Loucy (cell line): ENCODE results near the gene LAMB1.
A peak's percentile ranks its signal among the peaks of the same experiment; 100 is the strongest.
"Not testable (repeated sequence)": the region's sequence is repeated elsewhere in the genome, so short reads cannot be mapped to it uniquely, and the experiment has no call there.

Source experiments
- H2AFZ ChIP-seq: fragments of 200-600 bp; sonication (generic); 2 replicates; pipeline ENCODE4 v1.6.0; 2016; ENCODE audit warnings: antibody characterized with exemption, mild to moderate bottlenecking, low read length, moderate library complexity
- H3F3A ChIP-seq: fragments of 200-600 bp; 2 replicates; pipeline ENCODE4 v1.6.0; 2016; ENCODE audit warnings: antibody characterized with exemption, low read depth, mild to moderate bottlenecking
- H3K27me3 ChIP-seq: fragments of 200-600 bp; sonication (generic); 2 replicates; pipeline ENCODE4 v1.6.1; 2014; ENCODE audit warnings: low read length, mild to moderate bottlenecking; ENCODE audit not compliant: insufficient read depth, poor library complexity, severe bottlenecking
- H3K36me3 ChIP-seq: fragments of 200-600 bp; sonication (generic); 2 replicates; pipeline ENCODE4 v1.6.1; 2016; ENCODE audit warnings: low read length; ENCODE audit not compliant: insufficient read depth
- H3K4me1 ChIP-seq: fragments of 200-600 bp; sonication (generic); 2 replicates; pipeline ENCODE4 v1.5.1; 2014; ENCODE audit warnings: low read length, mild to moderate bottlenecking; ENCODE audit not compliant: insufficient read depth, poor library complexity, severe bottlenecking
- H3K4me2 ChIP-seq: fragments of 200-600 bp; sonication (generic); 2 replicates; pipeline ENCODE4 v1.6.0; 2014; ENCODE audit warnings: antibody characterized with exemption, low read length, low read depth, mild to moderate bottlenecking; ENCODE audit not compliant: poor library complexity, severe bottlenecking
- H3K4me3 ChIP-seq: fragments of 200-600 bp; sonication (generic); 2 replicates; pipeline ENCODE4 v1.5.1; 2014; ENCODE audit warnings: low read length, mild to moderate bottlenecking, mixed read lengths; ENCODE audit not compliant: poor library complexity, severe bottlenecking
- H3K79me2 ChIP-seq: fragments of 200-600 bp; sonication (generic); 2 replicates; pipeline ENCODE4 v1.6.1; 2014; ENCODE audit warnings: low read length; ENCODE audit not compliant: insufficient read depth
- H3K9ac ChIP-seq: fragments of 200-600 bp; sonication (generic); 2 replicates; pipeline ENCODE4 v1.6.0; 2014; ENCODE audit warnings: mild to moderate bottlenecking, low read depth, low read length, moderate library complexity; ENCODE audit not compliant: poor library complexity, severe bottlenecking
- H3K9me2 ChIP-seq: fragments of 200-600 bp; sonication (generic); replicated peaks from 2 replicates; pipeline ENCODE4 v1.6.1; 2016; ENCODE audit warnings: low read depth, low read length, mixed read lengths
- H3K9me3 ChIP-seq: fragments of 200-600 bp; sonication (generic); 2 replicates; pipeline ENCODE4 v1.6.1; 2014; ENCODE audit warnings: mild to moderate bottlenecking, antibody characterized with exemption, low read length, low read depth; ENCODE audit not compliant: insufficient read depth
- H4K20me1 ChIP-seq: fragments of 200-600 bp; sonication (generic); 2 replicates; pipeline ENCODE4 v1.6.0; 2014; ENCODE audit warnings: antibody characterized with exemption, low read length, mild to moderate bottlenecking; ENCODE audit not compliant: insufficient read depth, poor library complexity, severe bottlenecking
- EZH2phosphoT487 ChIP-seq: fragments of 200-600 bp; IDR thresholded peaks from 2 replicates; pipeline ENCODE4 v1.6.1; 2018; ENCODE audit warnings: antibody characterized with exemption, mild to moderate bottlenecking, moderate library complexity, borderline replicate concordance
- TF ChIP-seq, protein P1 (sequence below): fragments of 200-600 bp; sonication (generic); conservative IDR thresholded peaks from 2 replicates; pipeline ENCODE4 v1.5.1; 2014; ENCODE audit warnings: mild to moderate bottlenecking, antibody characterized with exemption, low read length

Gene LAMB1

DNA sequence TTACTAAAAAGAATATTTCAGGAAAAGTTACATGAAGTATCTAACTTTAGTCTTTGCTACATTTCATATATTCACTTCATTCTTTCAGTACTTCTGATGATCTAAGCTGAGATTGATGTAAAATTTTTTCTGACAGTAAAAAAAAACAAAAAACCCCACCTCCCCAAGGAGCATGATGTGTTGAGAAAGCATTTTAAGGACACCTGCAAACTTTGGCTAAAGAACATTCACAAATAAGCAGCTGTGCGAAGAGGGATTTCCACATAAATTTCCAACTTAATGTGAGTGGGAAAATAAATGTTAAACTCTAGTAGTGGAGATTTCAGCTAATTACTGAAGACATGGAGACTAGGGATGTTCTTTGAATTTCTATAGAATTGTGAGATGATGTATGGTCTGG, 76.5 kb downstream of the LAMB1 start:
- H3K4me1 ChIP-seq = peaks cover 13% of the 10 kb centered on the region
- H3K36me3 ChIP-seq = no peaks in the 10 kb centered on the region; the same call in 1 of the 2 replicates
- no peak overlapping the region for H3K4me2 ChIP-seq
- H3K9me2 ChIP-seq = no peaks in the 10 kb centered on the region
- peaks cover 5% of the 10 kb centered on the region for H4K20me1 ChIP-seq
- no peak for TF ChIP-seq EZH2phosphoT487
- TF ChIP-seq, protein P1, sequence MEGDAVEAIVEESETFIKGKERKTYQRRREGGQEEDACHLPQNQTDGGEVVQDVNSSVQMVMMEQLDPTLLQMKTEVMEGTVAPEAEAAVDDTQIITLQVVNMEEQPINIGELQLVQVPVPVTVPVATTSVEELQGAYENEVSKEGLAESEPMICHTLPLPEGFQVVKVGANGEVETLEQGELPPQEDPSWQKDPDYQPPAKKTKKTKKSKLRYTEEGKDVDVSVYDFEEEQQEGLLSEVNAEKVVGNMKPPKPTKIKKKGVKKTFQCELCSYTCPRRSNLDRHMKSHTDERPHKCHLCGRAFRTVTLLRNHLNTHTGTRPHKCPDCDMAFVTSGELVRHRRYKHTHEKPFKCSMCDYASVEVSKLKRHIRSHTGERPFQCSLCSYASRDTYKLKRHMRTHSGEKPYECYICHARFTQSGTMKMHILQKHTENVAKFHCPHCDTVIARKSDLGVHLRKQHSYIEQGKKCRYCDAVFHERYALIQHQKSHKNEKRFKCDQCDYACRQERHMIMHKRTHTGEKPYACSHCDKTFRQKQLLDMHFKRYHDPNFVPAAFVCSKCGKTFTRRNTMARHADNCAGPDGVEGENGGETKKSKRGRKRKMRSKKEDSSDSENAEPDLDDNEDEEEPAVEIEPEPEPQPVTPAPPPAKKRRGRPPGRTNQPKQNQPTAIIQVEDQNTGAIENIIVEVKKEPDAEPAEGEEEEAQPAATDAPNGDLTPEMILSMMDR = no peak
- H3K4me3 ChIP-seq = no peak overlapping the region
- H3K79me2 ChIP-seq = no peaks in the 10 kb centered on the region
- H3K9ac ChIP-seq = no peak overlapping the region
- no peaks in the 10 kb centered on the region for H3K27me3 ChIP-seq
- H3F3A ChIP-seq = peaks cover 3% of the 10 kb centered on the region; the same call in 1 of the 2 replicates
- no peak overlapping the region for H2AFZ ChIP-seq
- H3K9me3 ChIP-seq = no peaks in the 10 kb centered on the region

DNA sequence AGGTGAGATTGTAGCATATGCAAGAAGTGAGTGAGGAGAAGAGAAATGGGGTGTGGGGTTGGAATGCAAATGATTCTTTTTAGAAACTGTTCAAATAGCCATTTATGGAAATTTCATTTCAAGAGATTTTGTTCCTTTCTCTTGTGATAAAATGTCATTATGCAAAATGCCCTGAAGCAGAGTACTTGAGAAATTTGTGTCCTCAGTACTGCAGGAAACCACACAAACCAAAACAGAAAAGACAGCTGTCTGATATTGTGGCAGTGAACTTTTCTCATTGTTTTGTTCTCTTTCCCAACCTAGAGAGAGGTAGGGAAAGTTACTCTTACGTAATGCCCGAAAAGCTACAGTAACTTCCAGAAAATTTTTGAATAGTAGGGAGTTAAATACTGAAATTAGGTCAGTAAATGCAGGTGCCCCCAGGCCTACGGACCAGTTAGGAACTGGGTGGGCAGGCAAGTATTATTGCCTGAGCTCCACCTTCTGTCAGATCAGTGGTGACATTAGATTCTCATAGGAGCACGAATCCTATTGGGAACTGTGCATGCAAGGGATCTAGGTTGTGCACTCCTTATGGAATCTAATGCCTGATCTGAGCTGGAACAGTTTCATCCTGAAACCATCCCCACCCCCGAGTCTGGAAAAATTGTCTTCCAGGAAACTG, 78.0 kb downstream of the LAMB1 start:
- no peaks in the 10 kb centered on the region for H3K79me2 ChIP-seq
- peaks cover 5% of the 10 kb centered on the region for H4K20me1 ChIP-seq
- H3K4me2 ChIP-seq = peak overlapping the region; percentile 25
- no peak overlapping the region for H3K9ac ChIP-seq
- peaks cover 24% of the 10 kb centered on the region for H3K4me1 ChIP-seq
- H2AFZ ChIP-seq = no peak overlapping the region
- H3K36me3 ChIP-seq = peaks cover 12% of the 10 kb centered on the region; the same call in 1 of the 2 replicates
- no peaks in the 10 kb centered on the region for H3K9me3 ChIP-seq
- H3F3A ChIP-seq = peaks cover 3% of the 10 kb centered on the region; the same call in 1 of the 2 replicates
- no peak overlapping the region for H3K4me3 ChIP-seq
- TF ChIP-seq EZH2phosphoT487 = no peak
- TF ChIP-seq, protein P1 = no peak
- H3K27me3 ChIP-seq = no peaks in the 10 kb centered on the region
- H3K9me2 ChIP-seq = no peaks in the 10 kb centered on the region

DNA sequence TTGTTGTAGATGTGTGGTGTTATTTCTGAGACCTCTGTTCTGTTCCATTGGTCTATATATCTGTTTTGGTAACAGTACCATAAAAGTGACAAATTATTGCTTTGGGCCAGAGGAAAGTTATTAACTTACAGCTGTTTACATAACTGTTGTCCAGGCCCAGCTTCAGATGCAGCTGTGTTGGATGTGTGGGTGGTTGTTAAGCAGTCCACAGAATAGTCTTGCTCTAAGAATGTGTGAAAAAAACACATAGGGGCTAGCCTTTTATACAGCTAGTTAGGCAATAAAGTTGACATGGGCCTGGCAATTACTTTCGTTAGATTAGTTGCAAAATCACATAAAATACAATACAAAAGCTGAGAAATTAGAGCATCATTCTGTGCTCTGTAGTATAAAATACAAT, 80.1 kb downstream of the LAMB1 start:
- Histone ChIP-seq H3K4me3 (no peak overlapping the region), H3K9me3 (no peaks in the 10 kb centered on the region), H3K4me2 (no peak overlapping the region), H3F3A (peaks cover 3% of the 10 kb centered on the region; the same call in 1 of the 2 replicates), H3K9me2 (no peaks in the 10 kb centered on the region), H2AFZ (no peak overlapping the region), H3K9ac (no peak overlapping the region), H3K27me3 (no peaks in the 10 kb centered on the region), H3K36me3 (peaks cover 33% of the 10 kb centered on the region), H3K79me2 (no peaks in the 10 kb centered on the region), H4K20me1 (peaks cover 5% of the 10 kb centered on the region), H3K4me1 (peaks cover 28% of the 10 kb centered on the region)
- TF ChIP-seq, protein P1 = no peak
- TF ChIP-seq EZH2phosphoT487 = no peak

DNA sequence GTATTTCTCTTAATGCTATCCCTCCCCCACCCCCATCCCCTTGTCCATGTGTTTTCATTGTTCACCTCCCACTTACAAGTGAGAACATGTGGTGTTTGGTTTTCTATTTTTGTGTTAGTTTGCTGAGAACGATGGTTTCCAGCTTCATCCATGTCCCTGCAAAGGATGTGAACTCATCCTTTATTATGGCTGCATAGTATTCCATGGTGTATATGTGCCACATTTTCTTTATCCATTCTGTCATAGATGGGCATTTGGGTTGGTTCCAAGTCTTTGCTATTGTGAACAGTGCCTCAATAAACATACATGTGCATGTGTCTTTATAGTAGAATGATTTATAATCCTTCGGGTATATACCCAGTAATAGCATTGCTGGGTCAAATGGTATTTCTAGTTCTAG, 81.1 kb downstream of the LAMB1 start:
- not testable (repeated sequence) for H4K20me1 ChIP-seq, H3K27me3 ChIP-seq, H2AFZ ChIP-seq, H3K4me2 ChIP-seq, H3K4me3 ChIP-seq, H3K9me2 ChIP-seq, H3K79me2 ChIP-seq, H3F3A ChIP-seq, H3K9ac ChIP-seq, H3K9me3 ChIP-seq
- H3K36me3 ChIP-seq = peaks cover 44% of the 10 kb centered on the region
- peaks cover 28% of the 10 kb centered on the region for H3K4me1 ChIP-seq
